Uterus (tissue), 2 donors: ENCODE measurements around the gene TBC1D14.

Experiments
- POLR2A ChIP-seq, 2 donors: fragments of 450-650 bp; IDR thresholded peaks; one replicate each; pipeline ENCODE4 v1.6.1; 2016; ENCODE audit warnings: antibody characterized with exemption in 2 of 2, mild to moderate bottlenecking in 1 of 2, moderate library complexity in 1 of 2
- TF ChIP-seq, protein P1 (sequence below), 4 experiments: fragments of 200-600 bp in 2 of 4; fragments of 450-650 bp in 2 of 4; sonication (generic) in 2 of 4; IDR thresholded peaks; one replicate each; pipeline ENCODE4 v1.5.1; 2016 to 2019; ENCODE audit warnings: antibody characterized with exemption in 4 of 4, mild to moderate bottlenecking in 2 of 4, moderate library complexity in 1 of 4

- TF ChIP-seq POLR2A (IDR thresholded peaks at IDR 0.05) = no peak
- TF ChIP-seq, protein P1, sequence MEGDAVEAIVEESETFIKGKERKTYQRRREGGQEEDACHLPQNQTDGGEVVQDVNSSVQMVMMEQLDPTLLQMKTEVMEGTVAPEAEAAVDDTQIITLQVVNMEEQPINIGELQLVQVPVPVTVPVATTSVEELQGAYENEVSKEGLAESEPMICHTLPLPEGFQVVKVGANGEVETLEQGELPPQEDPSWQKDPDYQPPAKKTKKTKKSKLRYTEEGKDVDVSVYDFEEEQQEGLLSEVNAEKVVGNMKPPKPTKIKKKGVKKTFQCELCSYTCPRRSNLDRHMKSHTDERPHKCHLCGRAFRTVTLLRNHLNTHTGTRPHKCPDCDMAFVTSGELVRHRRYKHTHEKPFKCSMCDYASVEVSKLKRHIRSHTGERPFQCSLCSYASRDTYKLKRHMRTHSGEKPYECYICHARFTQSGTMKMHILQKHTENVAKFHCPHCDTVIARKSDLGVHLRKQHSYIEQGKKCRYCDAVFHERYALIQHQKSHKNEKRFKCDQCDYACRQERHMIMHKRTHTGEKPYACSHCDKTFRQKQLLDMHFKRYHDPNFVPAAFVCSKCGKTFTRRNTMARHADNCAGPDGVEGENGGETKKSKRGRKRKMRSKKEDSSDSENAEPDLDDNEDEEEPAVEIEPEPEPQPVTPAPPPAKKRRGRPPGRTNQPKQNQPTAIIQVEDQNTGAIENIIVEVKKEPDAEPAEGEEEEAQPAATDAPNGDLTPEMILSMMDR (IDR thresholded peaks at IDR 0.05) = no peak
These were observed 3.8 kb downstream of the TBC1D14 start for GRCh38 chr4:6913350-6913905.
